GM20431 (cell line): Measurements from ENCODE around the gene TNFRSF19.
"Not testable (repeated sequence)": the region's sequence is repeated elsewhere in the genome, so short reads cannot be mapped to it uniquely, and the experiment has no call there.

ENCODE experiments used
- in situ Hi-C: fragments of 300-500 bp; cut with MseI, MboI; formaldehyde crosslinking; loops from one replicate; pipeline ENCODE4 v1.15.0; 2020; ENCODE audit warnings: low sequenced_read_pairs; ENCODE audit not compliant: unreplicated experiment

The TNFRSF19 gene

DNA sequence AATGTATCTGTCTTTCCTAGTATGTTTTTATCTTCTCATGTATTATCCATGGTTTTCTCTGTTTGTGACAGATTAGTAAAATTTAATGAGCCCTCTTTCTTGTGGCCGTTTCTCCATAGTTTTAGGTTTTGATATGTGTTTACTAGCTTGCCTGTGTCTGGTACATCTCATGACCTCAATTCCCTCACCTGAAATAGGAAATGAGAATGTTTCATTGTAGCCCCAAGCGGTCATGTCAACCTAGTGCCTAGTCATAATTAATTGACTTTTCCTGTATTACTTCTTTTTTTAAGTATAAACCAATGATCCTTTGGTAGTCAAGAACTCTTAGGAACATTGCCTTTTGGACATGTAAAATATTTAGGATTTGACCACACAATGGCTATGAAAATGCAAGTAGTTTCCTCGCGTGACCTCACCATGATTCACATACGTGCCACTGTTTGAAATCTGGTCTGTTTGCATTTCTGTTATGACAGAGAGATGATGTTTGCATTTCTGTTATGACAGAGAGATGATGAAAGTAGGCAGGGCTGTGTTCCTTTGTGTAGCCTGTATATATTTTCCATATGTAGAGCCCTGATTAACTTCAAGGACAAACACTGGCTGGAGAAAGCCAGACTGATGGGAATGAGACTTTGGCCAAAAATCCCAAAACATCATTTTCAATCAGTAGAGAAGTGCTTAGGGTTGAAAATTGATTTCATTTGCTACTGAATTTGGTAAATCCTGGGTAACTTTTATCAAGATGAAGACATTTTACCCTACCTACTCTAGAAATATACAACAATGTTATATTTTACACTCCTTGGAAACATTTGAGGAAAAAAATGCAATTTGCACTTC is 104.8 kb downstream of the TNFRSF19 start:
- in situ Hi-C loops: no loop called here

DNA sequence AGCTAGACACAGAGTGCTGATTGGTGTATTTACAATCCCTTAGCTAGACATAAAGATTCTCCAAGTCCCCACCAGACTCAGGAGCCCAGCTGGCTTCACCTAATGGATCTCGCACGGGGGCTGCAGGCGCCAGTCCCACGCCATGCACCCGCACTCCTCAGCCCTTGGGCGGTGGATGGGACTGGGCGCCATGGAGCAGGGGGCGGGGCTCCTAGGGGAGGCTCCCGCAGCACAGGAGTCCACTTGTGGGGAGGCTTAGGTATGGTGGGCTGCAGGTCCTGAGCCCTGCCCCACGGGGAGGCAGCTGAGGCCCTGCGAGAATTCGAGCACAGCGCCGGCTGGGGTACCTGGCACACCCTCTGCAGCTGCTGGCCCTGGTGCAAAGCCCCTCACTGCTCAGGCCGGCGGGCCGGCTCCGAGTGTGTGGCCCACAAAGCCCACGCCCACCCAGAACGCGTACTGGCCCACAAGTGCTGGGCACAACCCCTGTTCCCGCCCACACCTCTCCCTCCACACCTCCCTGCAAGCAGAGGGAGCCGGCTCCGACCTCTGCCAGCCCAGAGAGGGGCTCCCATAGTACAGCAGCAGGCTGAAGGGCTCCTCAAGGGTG is 107.6 kb downstream of the TNFRSF19 start:
- in situ Hi-C loops: not testable (repeated sequence)

DNA sequence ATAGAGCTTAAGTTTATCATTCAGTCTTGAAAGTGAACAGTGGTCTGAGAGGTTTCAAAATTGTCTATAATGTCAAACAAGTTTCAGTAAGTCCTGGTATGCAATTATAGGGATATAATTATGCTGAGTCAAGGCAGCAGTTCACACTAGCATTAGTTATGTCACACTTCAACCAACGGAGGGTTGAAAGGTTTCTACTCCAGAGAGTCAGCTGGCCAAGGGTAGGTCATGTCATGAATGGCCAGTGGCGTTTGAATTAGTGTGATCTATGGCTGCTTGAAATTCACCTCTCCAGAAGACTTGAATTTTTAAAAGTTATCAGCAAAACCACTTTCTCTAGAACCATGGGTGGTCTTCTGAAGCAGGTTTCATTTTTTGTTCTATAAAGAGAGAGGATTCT is 108.6 kb downstream of the TNFRSF19 start:
- in situ Hi-C loops: no loop called here

DNA sequence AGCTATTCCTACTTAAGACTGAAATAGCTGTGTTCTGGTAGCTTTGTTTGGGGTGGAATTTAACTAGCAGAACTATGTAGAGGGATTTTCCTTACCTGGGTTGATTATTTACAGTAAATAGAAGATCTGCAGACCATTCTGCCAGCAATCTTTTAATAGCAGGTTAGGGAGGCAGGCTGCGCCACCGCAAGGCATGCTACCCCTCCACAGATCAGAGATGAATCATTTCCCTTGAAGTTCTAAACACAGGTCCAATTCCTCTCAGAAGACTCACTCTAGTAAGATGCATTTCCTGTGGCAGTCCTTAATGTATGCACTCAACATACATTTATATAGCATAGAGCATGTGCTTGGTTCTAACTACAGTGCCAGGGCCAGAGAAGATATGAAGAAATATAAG is 109.0 kb downstream of the TNFRSF19 start:
- in situ Hi-C loops: no loop called here

DNA sequence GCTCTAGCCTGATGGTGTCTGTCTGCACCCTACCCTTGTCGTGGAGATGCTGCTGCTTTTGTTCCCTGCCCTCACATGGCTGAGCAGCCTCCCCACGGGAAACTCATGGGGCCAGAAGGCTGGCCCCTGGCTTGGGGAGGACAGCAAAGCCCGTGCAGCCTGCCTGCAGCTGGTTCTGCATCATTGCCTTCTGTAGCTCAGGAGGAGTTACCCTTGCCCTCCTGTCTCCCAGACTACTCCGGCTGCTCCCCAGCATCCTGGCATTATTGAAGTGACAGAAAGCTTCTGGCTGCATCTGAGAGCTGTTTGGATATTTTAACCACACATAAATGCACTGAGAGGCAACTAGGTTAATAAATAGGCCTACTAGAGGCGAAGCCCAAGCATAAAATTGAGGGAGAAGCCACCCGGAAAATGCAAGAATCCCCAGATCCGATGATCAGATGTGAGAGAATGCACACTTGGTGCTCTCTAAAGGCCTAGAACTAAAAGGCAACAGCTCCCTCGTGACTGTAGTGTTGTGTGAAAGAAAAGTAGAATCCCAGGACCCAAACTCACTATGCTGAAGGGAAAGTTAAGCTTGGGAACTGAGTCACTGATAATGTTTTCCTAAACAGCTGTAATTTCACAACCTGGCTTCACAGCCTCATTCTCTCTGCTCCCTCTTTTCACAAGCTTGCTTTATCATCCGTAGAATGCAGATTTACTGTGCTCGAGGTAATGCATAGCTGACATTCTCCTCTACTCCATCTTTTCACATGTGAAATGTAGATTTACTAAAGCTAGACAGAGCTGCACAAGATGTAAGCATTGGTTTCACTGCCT is 110.8 kb downstream of the TNFRSF19 start:
- in situ Hi-C loops: no loop called here

DNA sequence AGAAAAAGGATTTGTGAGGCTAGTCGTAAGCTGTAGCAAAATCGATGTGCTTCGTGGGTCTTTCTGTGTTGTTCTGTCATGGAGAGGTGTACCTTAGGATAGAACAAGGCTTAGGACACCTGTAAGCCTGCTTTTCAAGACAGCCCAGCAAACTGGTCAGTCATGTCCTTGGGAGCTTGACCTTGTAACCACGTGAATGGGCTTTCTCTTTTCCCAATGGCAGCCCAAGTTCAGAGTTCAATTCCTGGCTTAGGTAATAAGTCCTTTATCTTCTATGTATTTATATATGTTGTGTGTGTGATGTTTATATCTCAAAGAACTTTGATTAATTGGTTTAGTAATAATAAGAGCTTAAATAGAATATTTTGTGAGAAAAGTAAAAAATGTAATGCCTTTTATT is 112.9 kb downstream of the TNFRSF19 start:
- in situ Hi-C loops: no loop called here

DNA sequence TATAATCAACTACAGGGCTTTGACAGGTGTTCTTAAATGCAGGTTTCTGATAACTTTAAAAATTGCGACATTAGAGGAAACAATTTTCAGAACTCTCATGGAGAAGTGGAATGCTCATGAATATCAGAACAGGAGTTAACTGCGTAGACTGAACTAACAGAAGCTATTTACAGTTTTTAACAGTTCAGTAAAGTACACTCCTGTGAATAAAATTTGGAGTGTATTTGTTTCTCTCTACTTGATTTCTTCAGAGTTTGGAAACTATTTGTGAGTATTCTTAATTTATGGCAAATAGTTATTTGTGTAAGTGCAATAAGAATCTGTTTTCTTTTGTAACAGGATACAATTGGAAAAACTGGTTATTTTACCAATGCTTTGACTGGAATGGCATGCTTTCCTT is 114.4 kb downstream of the TNFRSF19 start:
- in situ Hi-C loops: no loop called here

DNA sequence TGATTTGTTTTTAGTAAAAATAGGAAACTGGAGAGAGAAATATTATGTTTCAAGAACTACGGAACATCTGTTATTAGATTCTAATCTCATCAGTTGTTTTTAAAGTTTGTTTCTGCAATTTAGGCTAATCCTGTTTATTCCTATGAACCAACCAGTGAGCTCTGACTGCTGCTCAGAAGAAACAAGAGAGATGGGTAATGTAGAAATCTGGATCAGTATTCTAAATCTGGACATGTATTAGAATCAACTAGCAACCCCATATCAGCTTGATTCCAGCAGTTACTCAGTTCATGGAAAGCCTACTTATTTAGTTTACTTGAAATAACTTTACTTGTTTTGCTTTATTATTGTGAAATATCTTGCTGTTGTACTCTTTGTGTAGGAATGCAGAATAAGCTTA is 115.2 kb downstream of the TNFRSF19 start:
- in situ Hi-C loops: no loop called here

DNA sequence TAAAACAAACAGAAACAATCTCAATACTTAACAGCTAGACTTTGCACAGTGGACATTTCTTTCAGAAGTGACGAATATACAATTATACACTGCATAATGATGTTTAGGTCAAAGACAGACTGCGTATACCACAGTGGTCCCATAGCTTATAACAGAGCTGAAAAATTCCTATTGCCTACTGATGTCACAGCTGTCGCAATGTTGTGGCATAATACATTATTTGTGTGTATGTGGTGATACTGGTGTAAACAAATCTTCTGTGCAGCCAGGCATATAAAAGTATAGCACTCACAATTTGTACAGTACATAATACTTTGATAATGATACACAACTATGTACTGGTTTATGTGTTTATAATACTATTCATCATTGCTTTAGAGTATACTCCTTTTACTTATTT is 116.7 kb downstream of the TNFRSF19 start:
- in situ Hi-C loops: no loop called here

DNA sequence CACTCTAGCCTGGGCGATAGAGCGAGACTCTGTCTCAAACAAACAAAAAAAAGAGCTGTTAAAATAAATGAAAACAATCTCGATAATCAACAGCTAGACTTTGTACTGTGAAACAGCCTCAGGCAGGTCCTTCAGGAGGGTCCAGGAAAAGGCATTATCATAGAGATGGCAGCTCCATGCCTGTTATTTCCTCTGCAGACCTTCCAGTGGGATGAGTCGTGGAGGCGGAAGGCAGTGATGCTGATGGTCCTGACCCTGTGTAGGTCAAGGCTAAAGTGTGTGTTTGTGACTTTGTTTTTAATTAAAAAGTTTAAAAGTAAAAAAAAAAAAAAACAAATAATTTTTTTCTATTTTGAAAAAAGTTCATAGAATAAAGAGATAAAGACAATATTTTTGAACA is 117.4 kb downstream of the TNFRSF19 start:
- in situ Hi-C loops: no loop called here

DNA sequence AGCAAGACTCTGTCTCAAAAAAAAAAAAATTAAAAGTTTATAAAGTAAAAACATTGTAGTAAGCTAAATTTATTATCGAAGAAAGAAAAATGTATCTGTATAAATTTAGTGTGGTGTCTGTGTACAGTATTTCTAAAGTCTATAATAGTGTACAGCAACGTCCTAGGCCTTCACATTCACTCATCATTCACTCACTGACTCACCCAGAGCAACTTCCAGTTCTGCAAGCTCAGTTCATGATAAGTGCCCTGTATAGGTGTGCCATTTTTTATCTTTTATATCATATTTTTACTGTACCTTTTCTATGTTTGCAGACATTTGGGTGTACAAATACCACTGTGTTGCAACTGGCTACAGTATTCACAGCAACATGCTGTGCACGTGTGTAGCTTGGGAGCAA is 118.1 kb downstream of the TNFRSF19 start:
- in situ Hi-C loops: no loop called here

DNA sequence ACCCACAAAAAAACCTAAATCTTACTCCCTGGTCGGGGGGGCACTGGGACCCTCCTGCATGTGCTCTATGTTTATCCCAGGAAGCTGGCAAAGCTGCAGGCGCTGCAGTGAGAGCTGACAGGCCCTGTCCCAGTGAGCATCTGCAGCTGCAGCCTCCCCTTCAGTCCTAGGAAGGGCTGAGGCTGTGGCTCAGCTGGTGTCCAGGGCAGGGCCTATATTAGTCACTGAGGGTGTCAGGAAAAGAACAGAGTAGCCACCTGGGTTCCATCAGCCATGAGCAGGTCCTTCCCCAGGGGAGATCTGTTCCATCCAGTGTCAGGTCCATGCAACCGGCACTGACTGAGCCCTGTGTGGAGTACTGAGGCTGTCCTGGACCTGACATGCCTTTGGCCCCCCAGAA is 120.5 kb downstream of the TNFRSF19 start:
- in situ Hi-C loops: no loop called here

DNA sequence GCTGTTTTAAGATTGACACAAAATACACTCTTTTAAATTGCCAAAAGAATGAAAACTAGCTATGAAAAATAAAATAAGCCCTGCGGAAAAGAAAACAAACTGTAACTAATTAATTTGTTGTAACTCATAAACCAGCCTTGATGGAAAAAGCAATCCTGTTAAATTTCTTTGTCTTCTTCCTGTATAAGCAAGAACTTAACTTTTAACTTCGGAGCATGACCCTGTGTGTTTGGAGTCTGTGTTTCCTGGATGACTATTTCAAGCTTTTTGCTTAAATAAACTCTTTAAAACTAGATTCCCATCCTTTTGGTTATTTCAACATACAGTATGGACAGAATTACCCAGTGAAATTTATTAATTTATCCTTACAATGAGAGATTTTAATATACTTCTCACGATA is 122.6 kb downstream of the TNFRSF19 start:
- in situ Hi-C loops: no loop called here

DNA sequence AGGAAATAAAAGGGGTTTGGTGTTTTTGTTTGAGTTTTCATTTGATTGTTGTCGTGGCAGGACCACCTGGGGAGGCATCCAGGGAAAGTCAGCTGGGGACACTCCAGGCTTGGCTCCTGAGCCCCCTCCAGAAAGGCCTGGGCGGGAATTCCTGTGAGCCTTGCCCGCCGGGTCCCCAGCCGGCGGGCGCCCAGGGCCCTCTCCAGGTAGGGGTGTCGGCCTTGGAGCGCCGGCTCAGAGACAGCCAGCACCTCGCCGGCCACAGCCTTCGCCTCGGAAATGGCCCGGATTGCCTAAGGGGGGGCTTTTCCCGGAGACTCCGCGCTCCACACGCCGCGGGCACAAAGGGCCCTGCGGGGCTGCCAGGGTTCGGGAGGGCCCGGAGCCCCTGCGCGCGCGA is 125.0 kb downstream of the TNFRSF19 start:
- in situ Hi-C loops: no loop called here

DNA sequence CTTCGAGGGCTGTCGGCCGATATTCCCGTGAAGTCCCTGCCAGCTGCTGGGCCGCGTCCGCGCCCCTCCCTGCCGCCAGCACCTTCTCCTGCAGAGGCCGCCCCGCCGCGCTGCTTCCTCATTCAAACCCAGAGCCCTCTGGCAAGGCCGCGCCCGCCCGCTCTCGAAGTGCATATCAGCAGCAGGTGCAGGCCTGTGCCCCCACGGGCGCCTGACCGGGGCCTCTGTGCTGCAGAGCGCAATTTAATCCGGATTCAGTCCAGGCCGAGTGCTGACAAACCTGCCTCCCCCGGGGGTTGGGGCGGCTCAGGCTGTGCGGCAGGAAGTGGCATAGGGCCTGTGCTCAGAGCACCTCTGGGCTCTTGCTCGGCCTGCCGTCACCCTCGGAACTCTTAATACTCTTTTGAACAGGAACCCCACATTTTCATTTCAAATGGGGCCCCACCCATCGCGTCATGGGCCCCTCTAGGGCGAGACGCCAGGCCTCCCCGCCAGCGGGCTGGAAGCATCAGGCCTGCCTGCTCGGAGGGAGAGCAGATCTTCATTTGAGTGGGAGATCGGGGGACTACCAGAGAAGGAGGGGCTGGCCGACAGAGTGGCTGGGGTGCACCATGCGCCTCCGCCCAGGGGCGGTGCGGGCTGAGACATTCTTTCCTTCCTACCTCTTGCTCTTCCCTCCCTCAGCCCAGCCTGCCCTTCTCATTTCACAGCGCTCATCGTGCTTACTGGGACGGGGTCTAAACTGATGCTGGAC is 125.7 kb downstream of the TNFRSF19 start:
- in situ Hi-C loops: no loop called here

DNA sequence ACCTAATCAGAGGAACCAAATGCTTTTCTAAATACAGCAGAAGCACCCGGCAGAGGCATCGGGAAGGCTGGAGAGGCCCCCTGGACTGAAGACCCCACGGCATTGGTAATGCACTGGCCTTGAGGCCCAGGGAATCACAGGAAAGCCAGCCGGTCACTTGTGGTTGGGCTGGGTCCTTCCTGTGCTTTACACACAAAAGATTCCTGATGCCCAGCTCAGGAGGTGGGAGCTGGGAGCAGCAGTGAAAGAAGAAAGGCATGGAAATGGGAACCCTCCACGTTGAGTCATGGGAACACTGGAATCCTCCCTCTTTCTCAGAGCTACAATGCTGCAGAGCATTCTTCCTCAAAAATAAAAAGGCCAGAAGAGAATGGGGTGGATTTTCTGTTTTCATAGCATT is 126.4 kb downstream of the TNFRSF19 start:
- in situ Hi-C loops: no loop called here

DNA sequence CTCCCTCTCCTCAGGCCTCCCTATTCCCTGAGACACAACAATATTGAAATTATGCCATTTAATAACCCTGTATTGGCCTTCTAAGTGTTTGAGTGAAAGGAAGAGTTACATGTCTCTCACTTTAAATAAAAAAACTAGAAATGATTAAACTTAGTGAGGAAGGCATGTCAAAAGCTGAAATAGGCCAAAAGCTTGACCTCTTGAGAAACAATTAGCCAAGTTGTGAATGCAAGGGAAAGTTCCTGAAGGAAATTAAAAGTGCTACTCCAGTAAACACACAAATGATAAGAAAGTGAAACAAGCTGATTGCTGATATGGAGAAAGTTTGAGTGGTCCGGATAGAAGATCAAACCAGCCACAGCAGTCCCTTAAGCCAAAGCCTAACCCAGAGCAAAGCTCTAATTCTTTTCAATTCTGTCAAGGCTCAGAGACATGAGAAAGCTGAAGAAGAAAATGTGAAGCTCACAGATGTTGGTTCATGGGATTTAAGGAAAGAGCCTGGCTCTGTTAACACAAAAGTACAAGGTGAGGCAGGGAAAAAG is 127.6 kb downstream of the TNFRSF19 start:
- in situ Hi-C loops: no loop called here

DNA sequence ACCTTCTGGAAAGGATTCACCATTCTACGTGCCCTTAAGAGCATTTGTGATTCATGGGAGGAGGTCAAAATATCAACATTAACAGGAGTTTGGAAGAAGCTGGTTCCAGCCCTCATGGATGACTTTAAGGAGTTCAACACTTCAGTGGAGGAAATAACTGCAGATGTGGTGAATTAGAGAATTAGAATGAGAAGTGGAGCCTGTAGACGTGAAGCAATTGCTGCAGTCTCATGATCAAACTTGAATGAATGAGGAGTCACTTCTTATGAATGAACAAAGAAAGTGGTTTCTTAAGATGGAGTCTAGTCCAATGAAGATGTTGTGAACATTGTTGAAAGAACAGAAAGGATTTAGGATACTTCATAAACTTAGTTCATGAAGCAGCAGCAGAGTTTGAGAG is 129.1 kb downstream of the TNFRSF19 start:
- in situ Hi-C loops: no loop called here

DNA sequence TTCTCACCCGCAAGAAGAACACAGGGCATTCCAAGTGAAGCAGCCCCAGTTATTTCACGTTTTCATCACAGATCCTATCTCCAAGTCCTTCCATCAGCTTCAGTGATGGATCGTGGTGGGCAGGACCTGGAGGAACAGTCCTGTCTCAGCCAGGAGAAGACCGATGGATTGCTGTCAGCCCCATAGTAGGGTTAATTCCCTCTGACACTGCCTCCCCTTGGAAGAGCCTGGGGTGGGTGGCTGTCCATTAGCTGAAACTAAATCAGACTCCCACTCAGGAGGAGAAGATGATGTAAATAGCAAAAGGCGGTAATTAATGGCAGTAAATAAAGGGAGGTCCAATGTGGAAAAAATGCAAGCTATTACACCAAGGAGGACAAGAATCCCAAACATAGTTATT is 131.0 kb downstream of the TNFRSF19 start:
- in situ Hi-C loops: no loop called here

DNA sequence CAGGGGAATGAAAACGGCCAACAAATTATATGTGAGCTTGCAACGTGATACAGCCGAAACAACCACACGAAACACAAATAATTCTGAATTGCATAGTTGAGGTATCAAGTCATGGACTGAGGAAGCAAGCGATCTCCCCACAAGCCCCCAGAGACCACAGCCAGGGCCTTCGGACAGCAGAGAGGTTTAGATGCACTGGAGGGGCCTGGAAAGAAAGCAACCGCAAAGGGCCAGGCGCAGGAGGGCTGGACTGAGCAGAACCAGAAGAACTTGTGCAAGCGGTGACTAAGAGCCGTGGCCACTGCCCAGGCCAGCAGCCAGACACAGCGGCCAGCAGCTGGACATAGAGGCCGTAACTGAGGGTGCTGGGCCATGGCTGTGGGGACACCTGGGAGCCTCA is 131.4 kb downstream of the TNFRSF19 start:
- in situ Hi-C loops: no loop called here
